HG03521 (cell line): ENCODE results near the gene BLTP1.
"Not testable (repeated sequence)": the region's sequence is repeated elsewhere in the genome, so short reads cannot be mapped to it uniquely, and the experiment has no call there.

ENCODE experiments used
- ATAC-seq: cut with Tn5 transposase; IDR thresholded peaks from one replicate; pipeline ENCODE4 v1.9.1; 2021; ENCODE audit warnings: mild to moderate bottlenecking, moderate library complexity; ENCODE audit not compliant: unreplicated experiment

The BLTP1 gene, protein sequence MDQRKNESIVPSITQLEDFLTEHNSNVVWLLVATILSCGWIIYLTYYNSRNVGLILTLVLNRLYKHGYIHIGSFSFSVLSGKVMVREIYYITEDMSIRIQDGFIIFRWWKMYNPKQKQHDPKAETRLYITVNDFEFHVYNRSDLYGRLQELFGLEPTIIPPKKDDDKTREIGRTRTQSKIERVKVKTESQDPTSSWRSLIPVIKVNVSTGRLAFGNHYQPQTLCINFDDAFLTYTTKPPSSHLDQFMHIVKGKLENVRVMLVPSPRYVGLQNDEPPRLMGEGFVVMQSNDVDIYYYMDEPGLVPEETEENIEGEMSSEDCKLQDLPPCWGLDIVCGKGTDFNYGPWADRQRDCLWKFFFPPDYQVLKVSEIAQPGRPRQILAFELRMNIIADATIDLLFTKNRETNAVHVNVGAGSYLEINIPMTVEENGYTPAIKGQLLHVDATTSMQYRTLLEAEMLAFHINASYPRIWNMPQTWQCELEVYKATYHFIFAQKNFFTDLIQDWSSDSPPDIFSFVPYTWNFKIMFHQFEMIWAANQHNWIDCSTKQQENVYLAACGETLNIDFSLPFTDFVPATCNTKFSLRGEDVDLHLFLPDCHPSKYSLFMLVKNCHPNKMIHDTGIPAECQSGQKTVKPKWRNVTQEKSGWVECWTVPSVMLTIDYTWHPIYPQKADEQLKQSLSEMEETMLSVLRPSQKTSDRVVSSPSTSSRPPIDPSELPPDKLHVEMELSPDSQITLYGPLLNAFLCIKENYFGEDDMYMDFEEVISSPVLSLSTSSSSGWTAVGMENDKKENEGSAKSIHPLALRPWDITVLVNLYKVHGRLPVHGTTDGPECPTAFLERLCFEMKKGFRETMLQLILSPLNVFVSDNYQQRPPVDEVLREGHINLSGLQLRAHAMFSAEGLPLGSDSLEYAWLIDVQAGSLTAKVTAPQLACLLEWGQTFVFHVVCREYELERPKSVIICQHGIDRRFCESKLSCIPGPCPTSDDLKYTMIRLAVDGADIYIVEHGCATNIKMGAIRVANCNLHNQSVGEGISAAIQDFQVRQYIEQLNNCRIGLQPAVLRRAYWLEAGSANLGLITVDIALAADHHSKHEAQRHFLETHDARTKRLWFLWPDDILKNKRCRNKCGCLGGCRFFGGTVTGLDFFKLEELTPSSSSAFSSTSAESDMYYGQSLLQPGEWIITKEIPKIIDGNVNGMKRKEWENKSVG (N-terminal part only)

DNA sequence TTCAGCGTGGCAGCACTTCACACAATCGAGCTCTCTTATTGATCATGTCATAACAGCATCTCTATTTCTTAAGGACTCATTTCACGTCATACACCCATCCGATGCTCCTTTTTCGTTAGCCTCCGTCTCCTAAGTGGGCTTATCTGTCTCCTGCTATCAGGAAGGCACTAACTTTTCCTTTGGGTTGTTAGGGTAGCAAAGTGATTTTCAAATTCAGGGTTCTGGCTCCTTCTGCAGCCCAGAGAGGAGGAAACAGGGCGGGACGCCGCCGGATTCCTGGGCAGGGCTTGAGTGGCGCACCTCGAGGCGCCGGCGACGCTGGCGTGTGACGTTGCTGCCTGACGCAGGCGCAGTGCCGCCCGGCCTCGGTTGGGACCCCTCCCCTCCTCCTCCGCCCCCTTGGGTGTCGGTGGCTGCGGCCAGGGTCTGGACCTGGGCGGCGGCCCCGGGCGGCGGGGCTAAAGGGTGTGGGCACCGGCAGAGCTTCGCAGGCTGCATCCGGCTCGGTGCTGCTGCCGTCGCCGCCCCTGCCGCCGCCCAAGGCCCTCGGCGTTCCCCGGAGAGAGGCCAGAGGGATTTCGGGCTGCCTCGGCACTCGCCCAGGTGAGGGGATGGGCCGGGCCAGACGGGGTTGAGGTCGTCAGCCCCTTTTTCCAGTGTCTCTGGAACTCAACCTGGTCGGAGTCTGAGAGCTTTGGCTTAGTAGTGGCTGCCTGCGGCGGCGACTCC, at the start of gene BLTP1:
BLTP1 (plus strand) TSS at position 350 of the 729 bp plus-strand sequence. CDS start 18,317 bp downstream, outside the sequence.
- peak; percentile 98 for ATAC-seq

- ATAC-seq, result no peak
These were observed 47.9 kb upstream of the BLTP1 start for GRCh38 chr4:122104184-122104583.

DNA sequence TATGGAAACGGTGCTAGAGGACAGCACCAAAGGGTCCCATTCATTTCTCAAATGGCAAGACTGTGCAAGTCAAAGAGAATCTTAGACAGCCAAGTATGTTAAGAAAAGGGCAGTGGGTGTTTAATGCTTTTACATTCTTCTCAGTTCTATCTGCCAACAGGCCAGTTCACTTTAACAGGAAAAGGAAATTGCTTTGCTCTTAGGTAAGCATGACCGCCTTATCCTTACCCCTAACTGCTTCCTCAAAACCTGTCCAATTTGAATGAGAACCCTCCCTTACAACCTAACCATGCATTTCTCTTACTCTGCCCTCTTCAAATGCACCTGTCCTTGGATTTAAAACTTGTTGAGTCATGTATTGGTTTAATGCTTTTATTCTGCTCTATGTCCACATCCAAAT, 44.5 kb upstream of the BLTP1 start:
- ATAC-seq, result no peak

GRCh38 chr4:122110304-122110703, 41.8 kb upstream of the BLTP1 start:
- not testable (repeated sequence) for ATAC-seq

GRCh38 chr4:122117743-122118142, 34.4 kb upstream of the BLTP1 start:
- no peak for ATAC-seq

- ATAC-seq, result no peak
These were observed 33.9 kb upstream of the BLTP1 start for GRCh38 chr4:122118243-122118642.

- no peak for ATAC-seq
These were observed 32.4 kb upstream of the BLTP1 start for GRCh38 chr4:122119739-122120138.

DNA sequence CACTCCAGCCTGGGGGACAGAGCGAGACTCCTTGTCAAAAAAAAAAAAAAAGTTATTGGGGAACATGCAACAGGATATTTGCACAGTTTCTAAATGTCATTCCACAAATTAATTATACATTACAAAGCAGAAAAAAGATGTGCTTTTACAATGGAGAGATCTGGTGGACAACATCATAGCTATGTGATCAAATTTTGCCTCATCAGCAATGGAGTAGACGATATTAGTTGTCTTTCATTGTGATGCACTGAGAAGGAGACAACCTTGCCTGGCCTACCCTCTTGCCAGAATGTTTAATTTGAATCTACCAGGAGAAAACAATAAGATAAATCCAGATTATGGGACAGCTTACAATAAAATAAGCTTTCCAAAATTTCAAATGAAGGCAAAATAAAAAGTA, 30.5 kb upstream of the BLTP1 start:
- no peak for ATAC-seq

DNA sequence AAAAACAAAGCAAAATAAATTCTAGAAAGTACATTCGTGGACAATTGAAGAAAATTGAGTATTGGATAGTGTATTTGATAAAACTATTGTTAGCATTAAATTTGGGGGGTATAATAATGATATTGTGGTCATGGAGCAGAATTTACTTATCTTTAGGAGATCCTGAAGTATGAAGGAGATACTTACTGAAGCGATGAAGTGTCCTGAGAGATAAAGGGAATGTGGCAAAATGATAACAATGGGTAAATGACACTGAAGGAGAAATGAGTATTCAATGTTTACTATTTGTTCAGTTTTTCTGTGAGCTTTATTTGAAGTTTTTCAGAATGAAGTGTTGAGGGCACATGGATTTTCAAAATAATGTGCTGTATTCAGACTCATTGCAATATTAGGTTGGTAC, 30.0 kb upstream of the BLTP1 start:
- no peak for ATAC-seq

- ATAC-seq, result no peak
These were observed 23.1 kb upstream of the BLTP1 start for GRCh38 chr4:122129061-122129460.

DNA sequence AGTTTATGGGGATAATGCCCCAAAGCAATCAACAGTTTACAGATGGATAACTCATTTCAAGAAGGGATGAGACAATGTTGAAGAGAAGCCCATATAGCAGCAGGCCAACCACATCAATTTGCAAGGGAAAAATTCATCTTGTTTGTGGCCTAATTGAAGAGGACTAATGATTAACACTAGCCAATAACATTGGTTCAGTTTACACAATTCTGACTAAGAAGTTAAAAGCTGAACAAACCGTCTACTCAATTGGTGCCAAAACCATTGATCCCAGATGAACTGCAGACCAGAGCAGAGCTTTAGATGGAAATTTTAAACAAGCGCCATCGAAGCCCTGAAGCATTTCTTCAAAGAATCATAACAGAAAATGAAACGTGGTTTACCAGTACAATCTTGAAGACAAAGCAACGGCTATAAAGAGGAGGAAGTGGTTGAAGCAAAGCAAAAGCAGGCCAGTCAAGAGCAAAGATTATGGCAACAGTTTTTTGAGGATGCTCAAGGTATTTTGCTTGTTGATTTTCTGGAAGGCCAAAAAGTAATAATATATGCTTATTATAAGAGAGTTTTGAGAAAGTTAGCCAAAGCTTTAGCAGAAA, 20.5 kb upstream of the BLTP1 start:
- no peak for ATAC-seq

DNA sequence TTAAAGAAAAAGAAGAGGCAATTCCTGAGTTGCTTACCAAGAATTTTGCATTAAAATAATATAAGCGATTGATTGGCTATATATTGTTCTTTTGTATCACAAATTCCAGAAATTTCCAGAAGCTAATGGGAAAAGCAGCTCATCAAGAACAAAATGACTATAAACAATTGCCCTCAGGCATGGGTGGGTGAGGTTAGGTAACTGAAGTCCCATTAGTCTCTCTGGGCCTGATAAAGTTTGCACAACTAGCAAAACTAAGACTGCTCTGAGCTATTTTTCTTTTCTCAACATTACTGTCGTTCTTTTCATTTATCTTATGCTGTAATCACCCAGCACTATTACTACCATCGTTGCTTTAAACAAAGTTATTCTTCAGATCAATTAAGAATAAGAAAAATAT, 19.2 kb upstream of the BLTP1 start:
- ATAC-seq, result no peak

DNA sequence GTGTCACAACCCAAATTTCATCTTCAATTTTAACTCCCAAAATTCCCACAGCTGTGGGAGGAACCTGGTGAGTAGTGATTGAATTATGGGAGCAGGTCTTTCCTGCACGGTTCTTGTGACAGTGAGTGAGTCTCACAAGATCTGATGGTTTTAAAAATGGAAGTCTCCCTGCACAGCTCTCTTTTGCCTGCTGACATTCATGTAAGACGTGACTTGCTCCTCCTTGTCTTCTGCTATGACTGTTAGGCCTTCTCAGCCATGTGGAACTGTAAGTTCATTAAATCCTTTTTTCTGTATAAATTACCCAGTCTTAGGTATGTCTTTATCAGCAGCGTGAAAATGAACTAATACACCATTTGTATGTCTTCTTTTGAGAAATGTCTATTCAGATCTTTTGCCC, 13.0 kb upstream of the BLTP1 start:
- no peak for ATAC-seq

GRCh38 chr4:122140834-122141233, 11.3 kb upstream of the BLTP1 start:
- ATAC-seq, result no peak

DNA sequence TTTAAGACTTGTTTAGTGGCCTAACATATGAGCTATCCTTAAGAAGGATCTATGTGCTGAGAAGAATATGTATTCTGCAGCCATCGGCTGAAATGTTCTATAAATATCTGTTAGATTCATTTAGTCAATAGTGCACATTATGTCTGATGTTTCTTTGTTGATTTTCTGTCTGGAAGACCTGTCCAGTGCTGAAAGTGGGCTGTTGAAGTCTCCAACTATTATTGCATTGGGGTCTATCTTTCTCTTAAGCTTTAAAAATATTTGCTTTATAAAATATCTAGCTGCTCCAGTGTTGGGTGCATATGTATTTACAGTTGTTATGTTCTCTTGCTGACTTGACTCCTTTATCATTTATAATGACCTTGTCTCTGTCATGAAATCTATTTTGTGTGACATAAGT, 9.4 kb upstream of the BLTP1 start:
- ATAC-seq, result no peak

DNA sequence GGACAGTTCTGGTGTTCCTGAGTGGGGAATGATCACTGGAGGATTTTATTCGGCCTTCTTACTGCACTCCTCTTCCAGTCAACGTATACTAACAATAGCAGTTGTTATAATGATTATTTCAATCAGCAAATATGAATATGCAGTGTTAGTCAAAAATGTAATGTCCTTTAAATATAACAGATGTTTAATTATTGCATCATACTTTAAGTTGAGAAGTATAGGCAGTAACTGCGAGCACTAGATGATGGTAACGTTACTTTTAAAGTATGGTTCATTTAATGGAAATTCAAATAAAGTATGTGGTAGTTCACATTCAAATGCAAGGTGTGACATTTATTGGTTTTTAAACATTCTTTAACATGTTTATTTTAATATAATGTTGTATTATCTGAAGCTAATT, 5.5 kb upstream of the BLTP1 start:
- ATAC-seq, result no peak

DNA sequence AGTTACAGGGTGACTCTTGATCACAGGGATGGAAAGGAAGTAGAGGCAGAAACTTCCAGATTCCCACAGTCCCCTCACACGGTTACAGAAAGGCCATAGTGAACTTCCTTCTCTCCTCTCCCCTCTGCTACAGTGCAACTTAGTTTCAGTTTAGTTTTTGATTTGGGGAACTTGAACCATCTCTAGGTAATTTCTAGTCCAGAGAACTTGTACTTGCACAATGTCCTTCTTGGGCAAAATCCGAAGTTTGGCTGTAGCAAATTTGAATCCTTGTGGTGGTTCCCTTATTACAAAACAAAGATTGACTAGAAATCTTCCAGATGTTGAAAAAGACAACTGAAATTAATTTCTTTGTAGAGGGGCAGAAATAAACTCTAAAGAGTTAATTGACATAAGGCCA, 1.2 kb upstream of the BLTP1 start:
- no peak for ATAC-seq

DNA sequence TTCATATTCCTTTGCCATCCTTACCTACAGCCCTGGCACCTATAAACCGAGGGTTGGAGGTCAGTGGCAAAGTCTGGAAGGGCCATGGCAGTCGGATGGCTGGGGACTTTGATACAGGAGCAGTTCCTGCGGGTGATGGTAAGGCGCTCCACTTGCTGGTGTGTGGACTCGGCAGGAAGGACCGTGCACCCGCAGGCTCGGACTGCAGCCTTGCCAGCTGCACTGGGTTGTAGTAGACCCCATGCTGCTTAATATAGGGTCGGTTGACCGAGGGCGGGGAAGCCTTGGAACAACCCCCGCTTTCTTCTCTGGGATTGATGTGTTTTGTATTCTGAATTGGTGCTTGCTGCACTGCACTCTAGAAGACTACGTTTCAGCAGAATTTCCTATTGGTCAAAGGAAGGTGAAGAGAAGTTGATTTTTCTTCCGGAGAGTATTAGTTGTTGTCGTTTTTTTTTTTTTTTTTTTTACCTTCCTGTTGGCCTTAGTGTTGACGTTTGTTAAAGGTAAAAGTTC, 638 bp downstream of the BLTP1 start:
- ATAC-seq, result peak; percentile 33

GRCh38 chr4:122156819-122157218, 4.7 kb downstream of the BLTP1 start:
- no peak for ATAC-seq

- ATAC-seq, result no peak
These were observed 11.2 kb downstream of the BLTP1 start for GRCh38 chr4:122163301-122163700.
